Smooth muscle cell of the brain vasculature (primary cell): ENCODE data around the gene TGFB2.

ENCODE experiments used
- DNase-seq: peaks from one replicate; pipeline ENCODE4 v3.0.0-alpha.2; 2012; ENCODE audit warnings: low read depth, low spot score

TGFB2 gene

GRCh38 chr1:218485241-218485928 lies 140.2 kb downstream of the TGFB2 start:
- DNase-seq, result no peak

DNA sequence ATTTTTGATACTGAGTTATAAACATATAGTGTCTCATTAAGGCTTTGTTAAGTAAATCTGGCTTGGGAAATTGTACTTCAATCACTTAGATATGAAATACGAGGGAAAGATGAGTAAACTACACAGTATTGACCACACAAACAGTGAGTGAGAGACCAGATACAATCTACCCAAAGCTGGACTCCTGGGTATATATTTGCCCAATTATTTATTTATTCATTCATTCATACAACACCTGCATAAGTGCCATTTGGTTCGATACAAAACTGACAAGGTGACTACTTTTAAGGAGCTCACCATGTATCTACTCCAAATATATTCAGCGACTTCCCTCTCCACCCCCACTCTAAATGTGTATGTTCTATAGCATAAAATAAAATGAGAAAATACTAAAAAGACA lies 143.4 kb downstream of the TGFB2 start:
- DNase-seq, result no peak

DNA sequence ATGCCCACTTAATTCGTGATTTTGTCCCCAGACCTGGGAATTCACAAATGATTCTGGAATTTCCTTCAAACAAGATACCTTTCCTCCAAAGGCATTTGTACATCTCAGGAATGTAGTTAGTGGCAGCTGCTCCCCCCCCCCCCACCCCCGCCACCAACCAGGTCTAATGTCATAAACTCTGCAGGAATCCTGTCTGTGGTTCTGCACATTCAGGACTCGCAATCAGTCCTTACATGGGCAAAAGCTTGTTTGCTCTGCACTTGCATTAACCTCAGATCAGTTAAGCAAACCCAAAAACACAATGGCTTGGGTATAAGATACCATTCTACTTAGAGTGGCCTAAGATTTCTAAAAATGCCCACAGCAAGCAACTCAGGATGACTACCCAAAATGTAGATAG lies 143.8 kb downstream of the TGFB2 start:
- DNase-seq, result no peak

DNA sequence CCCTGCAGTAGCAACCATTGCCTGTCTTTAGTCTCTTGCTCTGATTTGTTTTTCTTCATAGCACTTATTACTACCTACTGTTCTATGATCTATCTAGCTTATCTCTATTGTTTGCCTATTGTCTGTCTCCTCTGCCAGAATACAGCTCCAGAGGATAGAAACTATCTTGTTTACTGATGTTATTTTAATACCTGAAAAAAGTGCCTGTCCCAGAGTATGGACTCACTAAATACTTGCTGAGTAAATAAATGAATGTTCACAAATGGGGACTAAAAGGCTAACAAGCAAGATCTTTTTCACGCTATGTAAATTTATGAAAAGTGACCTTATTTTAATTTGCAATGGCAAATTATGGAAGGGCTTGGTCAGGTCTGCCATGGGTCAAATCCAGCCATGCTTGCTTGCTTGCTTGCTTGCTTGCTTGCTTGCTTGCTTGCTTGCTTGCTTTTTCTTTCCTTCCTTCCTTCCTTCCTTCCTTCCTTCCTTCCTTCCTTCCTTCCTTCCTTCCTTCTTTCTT lies 145.3 kb downstream of the TGFB2 start:
- DNase-seq, result no peak

DNA sequence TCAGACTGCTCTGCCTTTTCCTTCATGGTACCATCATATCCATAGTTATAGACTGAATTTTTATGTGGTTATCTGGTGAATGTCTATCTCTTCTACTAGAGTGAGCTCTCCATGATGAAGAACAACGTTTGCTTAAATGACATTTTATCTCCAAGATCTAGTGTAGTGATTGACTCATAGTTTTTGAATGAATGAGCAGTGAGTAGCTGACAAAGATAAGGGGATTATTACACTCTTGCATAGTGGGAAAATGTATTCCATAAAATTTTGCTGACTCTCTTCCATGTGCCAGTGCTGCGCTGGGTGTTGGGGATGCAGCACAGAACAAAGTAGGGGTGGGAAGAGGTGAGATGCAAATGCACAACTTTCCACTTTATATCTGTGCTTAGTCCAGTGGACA lies 147.7 kb downstream of the TGFB2 start:
- no peak for DNase-seq

GRCh38 chr1:218493986-218494385 lies 148.8 kb downstream of the TGFB2 start:
- no peak for DNase-seq
